Kidney glomerular epithelial cell (primary cell): ENCODE data around the gene MID2.
A peak's percentile ranks its signal among the peaks of the same experiment; 100 is the strongest.
"Not testable (repeated sequence)": the region's sequence is repeated elsewhere in the genome, so short reads cannot be mapped to it uniquely, and the experiment has no call there.

Experiments
- DNase-seq: peaks from one replicate; lab custom pipeline; 2025; lab: John Stamatoyannopoulos, UW

The MID2 gene, protein sequence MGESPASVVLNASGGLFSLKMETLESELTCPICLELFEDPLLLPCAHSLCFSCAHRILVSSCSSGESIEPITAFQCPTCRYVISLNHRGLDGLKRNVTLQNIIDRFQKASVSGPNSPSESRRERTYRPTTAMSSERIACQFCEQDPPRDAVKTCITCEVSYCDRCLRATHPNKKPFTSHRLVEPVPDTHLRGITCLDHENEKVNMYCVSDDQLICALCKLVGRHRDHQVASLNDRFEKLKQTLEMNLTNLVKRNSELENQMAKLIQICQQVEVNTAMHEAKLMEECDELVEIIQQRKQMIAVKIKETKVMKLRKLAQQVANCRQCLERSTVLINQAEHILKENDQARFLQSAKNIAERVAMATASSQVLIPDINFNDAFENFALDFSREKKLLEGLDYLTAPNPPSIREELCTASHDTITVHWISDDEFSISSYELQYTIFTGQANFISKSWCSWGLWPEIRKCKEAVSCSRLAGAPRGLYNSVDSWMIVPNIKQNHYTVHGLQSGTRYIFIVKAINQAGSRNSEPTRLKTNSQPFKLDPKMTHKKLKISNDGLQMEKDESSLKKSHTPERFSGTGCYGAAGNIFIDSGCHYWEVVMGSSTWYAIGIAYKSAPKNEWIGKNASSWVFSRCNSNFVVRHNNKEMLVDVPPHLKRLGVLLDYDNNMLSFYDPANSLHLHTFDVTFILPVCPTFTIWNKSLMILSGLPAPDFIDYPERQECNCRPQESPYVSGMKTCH

GRCh38 chrX:107825698-107826237, at the start of gene MID2:
Gene MID2, plus strand, starts transcription at chrX:107825866. Its CDS starts 561 bp downstream, at chrX:107826427.
- DNase-seq = no peak

- DNase-seq = peak; percentile 64
Observed at GRCh38 chrX:107776649-107777535, 48.8 kb upstream of the MID2 start.

- DNase-seq = no peak
Observed at GRCh38 chrX:107777536-107777832, 48.2 kb upstream of the MID2 start, which contains the start of gene NCBP2L. Gene NCBP2L, plus strand, starts transcription at chrX:107777733. Its CDS starts 16,488 bp downstream, at chrX:107794221.

GRCh38 chrX:107780525-107780924, 45.1 kb upstream of the MID2 start:
- DNase-seq = no peak

DNA sequence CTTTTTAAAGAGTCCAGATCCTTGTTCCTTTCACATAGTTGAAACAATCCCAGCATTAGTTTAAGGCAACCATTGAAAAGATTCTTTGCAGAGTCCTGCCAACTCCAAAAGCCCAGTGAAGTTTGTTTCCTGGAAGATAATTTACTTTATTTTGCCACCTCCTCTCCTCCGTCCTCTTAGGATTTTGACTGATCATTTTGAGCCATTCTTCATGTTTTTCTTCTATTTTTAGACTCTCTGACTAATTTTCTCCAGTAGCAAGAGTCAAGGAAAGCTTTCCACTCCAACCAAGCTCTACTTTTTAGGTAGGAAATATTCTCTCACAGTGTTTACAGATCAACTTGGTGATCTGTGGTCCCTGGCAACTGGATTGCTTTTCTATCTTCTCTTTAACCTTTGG, 37.8 kb upstream of the MID2 start:
- DNase-seq = no peak

DNA sequence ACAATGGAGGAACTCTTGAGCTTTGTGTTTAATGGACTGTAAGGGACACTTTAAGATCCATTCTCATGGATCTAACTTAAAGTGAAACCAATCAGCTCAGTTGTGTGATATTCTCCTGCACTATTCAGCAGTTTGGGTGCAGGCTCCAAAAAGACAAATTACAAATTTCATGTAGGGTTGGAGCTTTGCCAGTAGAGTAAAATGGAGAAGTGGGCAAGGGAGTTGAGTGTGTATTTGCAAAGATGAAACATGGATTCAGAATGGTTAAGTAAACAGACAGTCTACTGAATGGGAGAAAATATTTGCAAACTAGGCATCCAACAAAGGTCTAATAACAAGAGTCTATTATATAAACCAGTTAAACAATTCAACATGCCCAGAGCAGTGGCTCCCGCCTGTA, 21.2 kb upstream of the MID2 start:
- no peak for DNase-seq

DNA sequence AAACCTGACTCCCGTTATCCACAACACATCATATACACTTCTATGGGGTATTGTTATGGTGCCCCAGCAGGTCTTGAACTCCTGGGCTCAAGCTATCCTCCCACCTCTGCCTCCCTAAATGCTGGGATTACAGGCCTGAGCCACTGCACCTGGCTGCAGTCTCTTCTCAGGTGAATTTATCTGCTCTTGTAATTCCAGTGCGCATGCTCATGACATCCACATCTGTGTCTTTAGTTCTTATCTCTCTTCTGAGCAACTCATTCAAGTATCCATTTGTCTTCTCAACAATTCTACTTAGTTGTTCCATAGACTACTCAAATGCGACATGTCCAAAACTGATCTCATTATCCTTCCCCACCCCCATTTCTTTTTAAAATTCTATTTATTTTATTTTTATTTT, 20.5 kb upstream of the MID2 start:
- no peak for DNase-seq

DNA sequence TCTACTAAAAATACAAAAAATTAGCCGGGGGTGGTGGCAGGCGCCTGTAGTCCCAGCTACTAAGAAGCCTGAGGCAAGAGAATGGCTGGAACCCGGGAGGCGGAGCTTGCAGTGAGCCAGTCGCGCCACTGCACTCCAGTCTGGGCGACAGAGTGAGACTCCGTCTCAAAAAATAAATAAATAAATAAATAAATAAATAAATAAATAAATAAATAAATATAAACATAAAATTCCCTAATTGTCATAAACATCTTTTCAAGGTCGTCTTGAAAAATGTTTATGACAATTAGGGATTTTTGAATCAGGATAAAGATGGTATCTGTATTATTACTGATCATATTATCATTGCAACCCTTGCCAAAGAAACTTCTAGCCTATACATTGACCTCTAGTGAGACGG, 15.6 kb upstream of the MID2 start:
- DNase-seq = not testable (repeated sequence)

GRCh38 chrX:107818900-107819521, 6.7 kb upstream of the MID2 start:
- DNase-seq = no peak

DNA sequence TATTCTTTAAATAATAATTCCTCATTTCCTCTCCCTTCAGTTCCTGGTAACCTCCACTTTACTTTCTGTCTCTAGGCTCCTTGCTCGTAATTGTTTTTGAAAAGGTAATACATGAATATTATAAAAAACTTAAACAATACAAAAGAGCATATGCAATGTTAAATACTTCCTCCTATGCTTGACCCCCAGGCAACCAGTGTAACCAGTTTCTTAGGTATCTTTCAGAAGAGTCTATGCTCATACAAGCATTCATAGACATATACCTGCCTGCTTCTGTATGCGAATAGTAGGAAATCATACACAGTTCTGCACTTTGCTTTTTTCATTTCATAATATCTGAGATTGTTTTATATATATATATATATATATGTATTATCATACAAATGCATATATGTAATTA, 2.6 kb upstream of the MID2 start:
- DNase-seq = no peak

GRCh38 chrX:107823456-107823855, 2.2 kb upstream of the MID2 start:
- DNase-seq = peak; percentile 31

DNA sequence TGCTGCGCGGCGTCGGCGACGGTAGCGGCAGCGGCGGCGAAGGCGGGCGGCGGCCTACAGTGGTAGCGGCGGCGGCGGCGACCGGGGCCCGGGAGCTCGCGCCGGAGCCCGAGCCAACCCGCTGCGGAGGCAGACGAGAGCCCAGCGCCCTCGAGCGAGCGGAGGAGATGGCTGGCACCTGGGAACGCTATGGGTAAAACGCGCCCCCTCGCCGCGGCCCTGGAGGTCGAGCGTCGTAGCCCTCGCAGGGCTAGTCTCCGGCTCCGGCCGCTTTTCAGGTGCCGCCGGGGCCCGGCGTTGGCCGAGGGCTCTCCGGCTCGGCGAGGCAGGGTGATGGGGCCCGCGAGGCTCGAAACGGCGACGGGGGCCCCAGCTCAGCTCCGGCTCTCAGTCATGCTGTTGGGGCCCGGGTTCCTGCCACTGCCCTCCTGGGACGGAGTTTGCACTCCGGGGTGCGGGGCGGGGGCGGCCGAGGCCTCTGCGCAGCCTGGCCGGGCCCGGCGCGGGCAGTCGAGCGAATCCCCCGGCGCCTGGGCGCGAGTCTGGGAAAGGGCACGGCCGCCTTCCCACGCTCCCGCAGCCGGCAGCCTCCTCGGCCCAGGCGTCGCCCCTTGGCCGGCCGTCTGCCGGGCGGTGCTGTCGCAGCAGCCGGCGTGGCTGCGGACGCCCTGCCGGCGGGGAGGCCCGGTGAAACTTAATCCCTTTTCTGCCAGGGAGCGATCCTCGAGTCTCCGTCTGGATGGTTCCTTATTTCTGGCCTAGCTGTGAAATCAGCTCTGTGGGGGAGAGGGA, 768 bp downstream of the MID2 start:
- DNase-seq = no peak

DNA sequence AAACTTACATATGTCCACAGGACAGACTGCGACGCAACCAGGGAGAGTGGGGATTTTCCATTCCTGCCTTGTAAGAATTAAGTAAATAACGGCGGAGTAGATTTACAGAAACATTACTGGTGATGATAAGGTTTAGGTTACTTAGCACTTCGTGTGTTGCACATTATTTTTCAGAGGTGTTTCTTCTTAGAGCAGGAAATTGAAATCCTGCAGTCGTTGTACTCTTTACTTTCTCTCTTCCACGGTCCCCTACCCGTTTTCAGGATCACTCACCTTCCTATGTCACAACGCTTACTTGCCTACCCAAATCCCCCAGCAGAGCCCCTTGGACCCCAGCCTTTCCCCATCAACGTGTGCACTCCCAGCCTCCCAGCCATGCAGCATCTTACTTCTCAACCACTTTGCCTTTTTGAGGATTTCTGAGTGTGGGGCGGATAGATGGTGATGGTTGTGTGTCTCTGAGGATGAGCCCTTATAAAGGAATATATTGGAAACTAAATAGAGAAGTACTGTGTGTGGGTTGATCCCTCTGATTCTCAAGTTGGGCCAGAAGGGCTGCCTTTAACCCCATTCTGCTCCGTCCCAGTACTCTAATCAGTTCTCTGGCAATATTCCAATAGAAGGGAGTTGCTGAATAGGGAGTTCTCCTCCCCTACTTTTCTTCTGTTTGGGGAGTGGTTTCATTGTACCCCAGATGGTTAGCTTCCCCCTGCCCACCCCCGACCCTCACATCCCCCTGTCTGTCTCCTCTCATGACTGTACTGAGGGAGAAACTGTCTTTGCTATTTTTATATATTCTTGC, 1.6 kb downstream of the MID2 start:
- DNase-seq = no peak

- no peak for DNase-seq
Observed at GRCh38 chrX:107827852-107828251, 2.2 kb downstream of the MID2 start.

DNA sequence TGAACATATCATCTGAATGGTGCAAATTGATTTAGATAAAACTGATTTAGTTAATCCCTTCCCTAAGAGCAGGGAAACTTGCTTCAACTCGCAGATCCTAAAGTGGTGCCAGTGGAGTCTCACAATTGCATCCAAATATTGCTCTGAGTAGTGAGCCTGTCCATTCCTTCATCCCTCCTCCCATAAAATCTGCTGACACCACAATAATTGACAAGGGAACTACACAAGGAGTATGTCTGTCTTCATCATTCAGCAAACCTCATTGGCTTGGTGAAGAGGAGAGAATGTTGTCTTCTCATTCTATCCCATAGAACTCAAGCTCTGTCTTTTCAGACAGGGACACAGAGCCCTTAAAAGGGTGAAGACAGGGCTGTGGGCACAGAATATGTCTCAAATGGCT, 4.2 kb downstream of the MID2 start:
- no peak for DNase-seq

GRCh38 chrX:107831071-107831730, 5.5 kb downstream of the MID2 start:
- DNase-seq = no peak

GRCh38 chrX:107834275-107835201, 8.9 kb downstream of the MID2 start:
- DNase-seq = no peak

- DNase-seq = no peak
Observed at GRCh38 chrX:107836958-107837357, 11.3 kb downstream of the MID2 start.
